Left ventricle myocardium inferior (tissue), 1 donor: ENCODE results near the gene MROH2B. TPM values are rescaled to one million over a fixed set of nuclear protein-coding genes. Genes with fewer than 3 reads are reported as not detected.
A peak's percentile ranks its signal among the peaks of the same experiment; 100 is the strongest.

Source experiments
- DNase-seq: peaks from one replicate; pipeline ENCODE4 v3.0.0-alpha.2; 2020
- H3K27ac ChIP-seq: fragments of 200-600 bp; replicated peaks from 2 replicates; pipeline ENCODE4 v1.8.0; 2021
- H3K27me3 ChIP-seq: fragments of 200-600 bp; 2 replicates; pipeline ENCODE4 v1.8.0; 2021; ENCODE audit warnings: low read depth
- H3K36me3 ChIP-seq: fragments of 200-600 bp; 2 replicates; pipeline ENCODE4 v1.8.0; 2021
- H3K4me1 ChIP-seq: fragments of 200-600 bp; 2 replicates; pipeline ENCODE4 v1.8.0; 2021
- H3K4me3 ChIP-seq: fragments of 200-600 bp; 2 replicates; pipeline ENCODE4 v1.8.0; 2021; ENCODE audit warnings: mild to moderate bottlenecking, moderate library complexity
- H3K9me3 ChIP-seq: fragments of 200-600 bp; replicated peaks from 2 replicates; pipeline ENCODE4 v1.8.0; 2021
- CTCF ChIP-seq: fragments of 200-600 bp; IDR thresholded peaks from 2 replicates; pipeline ENCODE4 v1.8.0; 2021; ENCODE audit warnings: antibody characterized with exemption, mild to moderate bottlenecking, borderline replicate concordance
- intact Hi-C: fragments of 100-400 bp; cut with micrococcal nuclease; formaldehyde crosslinking; loops from one replicate; pipeline ENCODE4 v1.11.0; 2022
- total RNA-seq: library from RNA; stranded (reverse); fragmentation: NEBNext Ultra II Directional; extraction: Animal tissue kit (Norgen Biotek cat#: 25700); gene quantifications from one replicate; pipeline ENCODE4 v1.2.1, GENCODE V29; 2021
- donor health status: DM: no; HTN: yes; CAD: no; lungs with severe emphysema.

The MROH2B gene
- total RNA-seq, 1 donor from 2014 or later: not detected

DNA sequence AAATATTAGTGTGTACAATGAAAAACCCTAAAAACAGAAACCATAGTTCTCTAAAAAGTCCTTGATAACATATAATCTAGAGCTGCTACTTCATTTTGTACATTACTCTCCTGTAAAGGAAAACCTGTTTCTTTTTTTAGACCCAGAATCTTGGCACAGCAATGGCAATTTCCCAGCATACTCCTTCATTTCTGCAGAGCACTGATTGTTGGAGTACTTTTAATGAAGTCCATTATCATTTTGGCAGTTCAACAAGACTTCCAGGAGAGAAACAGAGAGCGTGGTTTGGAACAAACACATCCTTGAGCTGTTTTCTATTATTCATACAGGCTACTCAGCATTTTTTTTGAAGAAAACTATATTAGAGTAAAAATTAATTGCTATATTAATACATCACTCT, 22.7 kb upstream of the MROH2B start:
- H3K4me3 ChIP-seq: no peak overlapping the region
- intact Hi-C loops: no loop called here
- H3K4me1 ChIP-seq: peaks cover 48% of the 10 kb centered on the region
- no peak for DNase-seq
- H3K9me3 ChIP-seq: peaks cover 9% of the 10 kb centered on the region
- H3K27me3 ChIP-seq: no peaks in the 10 kb centered on the region
- H3K27ac ChIP-seq: peak overlapping the region; percentile 58
- no peaks in the 10 kb centered on the region for H3K36me3 ChIP-seq
- no peak for TF ChIP-seq CTCF

DNA sequence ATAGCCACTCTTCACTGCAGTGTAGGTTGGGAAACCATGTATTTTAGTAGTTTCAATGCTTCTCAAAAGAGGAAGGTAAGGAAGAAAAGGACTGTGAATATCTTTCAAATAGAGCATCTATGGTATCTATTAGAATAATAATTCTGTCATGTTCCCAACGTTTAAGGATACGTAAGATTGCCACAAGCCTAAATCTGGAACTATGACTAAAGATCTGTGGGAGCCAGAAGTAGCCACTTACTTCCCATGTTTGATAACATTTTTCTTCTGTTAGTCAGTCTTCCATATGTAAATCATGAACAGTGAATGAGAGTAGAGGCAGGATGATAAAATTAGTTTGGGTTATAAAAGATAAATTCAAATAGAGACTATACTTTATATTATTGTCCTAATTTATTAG, 16.3 kb upstream of the MROH2B start:
- DNase-seq: no peak
- Histone ChIP-seq H3K27me3 (no peaks in the 10 kb centered on the region), H3K27ac (no peak overlapping the region), H3K4me3 (no peak overlapping the region), H3K9me3 (peaks cover 9% of the 10 kb centered on the region), H3K36me3 (no peaks in the 10 kb centered on the region), H3K4me1 (peaks cover 12% of the 10 kb centered on the region)
- no peak for TF ChIP-seq CTCF
- intact Hi-C loops: no loop called here

GRCh38 chr5:41083306-41083705, 12.2 kb upstream of the MROH2B start:
- no peaks in the 10 kb centered on the region for H3K27me3 ChIP-seq
- peaks cover 4% of the 10 kb centered on the region for H3K9me3 ChIP-seq
- intact Hi-C loops: no loop called here
- no peak for TF ChIP-seq CTCF
- no peak overlapping the region for H3K27ac ChIP-seq
- H3K36me3 ChIP-seq: no peaks in the 10 kb centered on the region
- H3K4me1 ChIP-seq: peaks cover 12% of the 10 kb centered on the region
- H3K4me3 ChIP-seq: no peak overlapping the region
- DNase-seq: no peak

- H3K4me1 ChIP-seq: peaks cover 19% of the 10 kb centered on the region
- no peak overlapping the region for H3K4me3 ChIP-seq
- no peak for TF ChIP-seq CTCF
- no peak overlapping the region for H3K27ac ChIP-seq
- H3K36me3 ChIP-seq: no peaks in the 10 kb centered on the region
- intact Hi-C loops: no loop called here
- no peaks in the 10 kb centered on the region for H3K27me3 ChIP-seq
- no peak for DNase-seq
- H3K9me3 ChIP-seq: peaks cover 3% of the 10 kb centered on the region
Observed at GRCh38 chr5:41071975-41072374, 833 bp upstream of the MROH2B start.

DNA sequence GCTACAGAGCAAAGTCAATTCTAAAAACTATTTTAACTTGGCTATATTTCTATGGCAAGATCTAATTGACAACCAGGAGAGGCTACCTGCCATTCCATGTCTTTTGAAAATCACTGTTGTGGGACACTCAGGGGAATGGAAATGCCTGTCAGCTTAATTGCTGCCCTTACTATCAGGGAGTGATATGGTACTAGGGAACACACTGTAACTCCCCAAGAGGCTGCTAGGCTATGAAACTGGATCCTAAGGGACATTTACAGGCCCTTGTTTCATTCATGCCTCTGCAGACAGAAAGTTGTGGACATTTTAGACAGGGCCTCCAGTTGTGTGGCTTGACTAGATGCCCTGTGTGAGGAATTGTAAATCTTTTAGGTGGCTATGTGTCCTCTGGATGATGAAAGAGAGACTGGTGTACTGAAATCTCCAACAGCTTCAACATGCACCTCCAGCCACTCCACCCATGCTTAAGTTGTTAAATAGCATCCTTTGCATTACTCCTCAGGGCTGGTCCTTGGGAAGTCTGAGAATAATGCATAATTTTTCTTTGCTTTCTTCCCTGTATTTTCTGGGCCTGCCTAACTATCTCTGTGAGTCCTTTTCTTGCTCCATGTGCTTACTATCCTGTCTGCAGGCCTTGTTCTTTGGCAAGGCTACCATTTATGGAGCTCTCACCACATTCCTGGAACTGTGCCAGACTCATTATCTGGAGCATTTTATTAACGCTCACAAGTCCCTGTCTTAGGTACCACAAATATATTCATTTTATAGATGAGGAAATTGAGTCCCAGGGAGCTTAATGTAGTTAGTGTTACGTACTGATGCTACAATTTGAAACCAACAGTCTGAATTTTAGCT, 3.2 kb downstream of the MROH2B start:
- TF ChIP-seq CTCF: no peak

More for the DNA sequence above, 3.2 kb downstream of the MROH2B start:
- intact Hi-C loops: no loop called here
- H3K27me3 ChIP-seq: no peaks in the 10 kb centered on the region
- no peak overlapping the region for H3K4me3 ChIP-seq
- no peaks in the 10 kb centered on the region for H3K9me3 ChIP-seq
- peaks cover 27% of the 10 kb centered on the region for H3K4me1 ChIP-seq
- no peaks in the 10 kb centered on the region for H3K36me3 ChIP-seq
- peak overlapping the region; percentile 63 for H3K27ac ChIP-seq
- DNase-seq: no peak
